HG03060 (cell line): ENCODE measurements around the gene TOP3B.
"Not testable (repeated sequence)": the region's sequence is repeated elsewhere in the genome, so short reads cannot be mapped to it uniquely, and the experiment has no call there.

Experiments used
- ATAC-seq: cut with Tn5 transposase; IDR thresholded peaks from one replicate; pipeline ENCODE4 v1.9.1; 2021; ENCODE audit warnings: low read depth, moderate number of reproducible peaks; ENCODE audit not compliant: unreplicated experiment

Gene TOP3B

GRCh38 chr22:21910367-21910766, 72.2 kb downstream of the TOP3B start:
- ATAC-seq = not testable (repeated sequence)

GRCh38 chr22:21909871-21910270, 72.7 kb downstream of the TOP3B start:
- ATAC-seq = no peak

- no peak for ATAC-seq
Measured at GRCh38 chr22:21907638-21908522, 74.7 kb downstream of the TOP3B start.
